ENCODE data around the gene MITF. TPM values are rescaled to one million over a fixed set of nuclear protein-coding genes. Genes with fewer than 3 reads are reported as not detected.

The MITF gene
- total RNA-seq, 1 donor from 2014 or later = not detected

- no peak for ATAC-seq (ENCODE audit: low read depth)
- H3K36me3 Mint-ChIP-seq (ENCODE audit: low read depth) = no peaks in the 10 kb centered on the region
- H3K9me3 Mint-ChIP-seq = no peaks in the 10 kb centered on the region
- no peak overlapping the region for H3K27ac Mint-ChIP-seq
- no peak for TF ChIP-seq CTCF (IDR thresholded peaks at IDR 0.05)
- CTCF ChIA-PET = no interaction called here
- DNase-seq = no peak
- intact Hi-C loops (cut with micrococcal nuclease) = no loop called here
- POLR2A ChIA-PET = no interaction called here
- H3K4me3 Mint-ChIP-seq = no peak overlapping the region
- peaks cover 34% of the 10 kb centered on the region for H3K27me3 Mint-ChIP-seq
- H3K4me1 Mint-ChIP-seq = peaks cover 15% of the 10 kb centered on the region
Observed at GRCh38 chr3:69741032-69741767, 1.9 kb downstream of the MITF start.

GRCh38 chr3:69742391-69742790, 3.1 kb downstream of the MITF start:
- POLR2A ChIA-PET = no interaction called here
- peaks cover 29% of the 10 kb centered on the region for H3K27me3 Mint-ChIP-seq

GRCh38 chr3:69743975-69744906, 5.0 kb downstream of the MITF start:
- peaks cover 15% of the 10 kb centered on the region for H3K27me3 Mint-ChIP-seq
- H3K4me3 Mint-ChIP-seq = no peak overlapping the region
- POLR2A ChIA-PET = no interaction called here
- DNase-seq (no peak), ATAC-seq (ENCODE audit: low read depth) (no peak)
- TF ChIP-seq CTCF (IDR thresholded peaks at IDR 0.05) = no peak
- intact Hi-C loops (cut with micrococcal nuclease) = no loop called here
- peaks cover 13% of the 10 kb centered on the region for H3K4me1 Mint-ChIP-seq
- no peak overlapping the region for H3K27ac Mint-ChIP-seq
- H3K36me3 Mint-ChIP-seq (ENCODE audit: low read depth) = no peaks in the 10 kb centered on the region
- no peaks in the 10 kb centered on the region for H3K9me3 Mint-ChIP-seq
- CTCF ChIA-PET = no interaction called here

More at GRCh38 chr3:69742391-69742790, 3.1 kb downstream of the MITF start:
- no peak for TF ChIP-seq CTCF (IDR thresholded peaks at IDR 0.05)
- DNase-seq = no peak
- CTCF ChIA-PET = no interaction called here
- intact Hi-C loops (cut with micrococcal nuclease) = no loop called here
- no peak overlapping the region for H3K4me3 Mint-ChIP-seq
- H3K27ac Mint-ChIP-seq = no peak overlapping the region
- H3K9me3 Mint-ChIP-seq = no peaks in the 10 kb centered on the region
- H3K4me1 Mint-ChIP-seq = peaks cover 15% of the 10 kb centered on the region
- no peaks in the 10 kb centered on the region for H3K36me3 Mint-ChIP-seq (ENCODE audit: low read depth)
- ATAC-seq (ENCODE audit: low read depth) = no peak

- intact Hi-C loops (cut with micrococcal nuclease) = no loop called here
- CTCF ChIA-PET = no interaction called here
- POLR2A ChIA-PET = no interaction called here
- ATAC-seq (ENCODE audit: low read depth) (no peak), DNase-seq (no peak)
- Mint-ChIP-seq H3K9me3 (no peaks in the 10 kb centered on the region), H3K4me1 (peaks cover 6% of the 10 kb centered on the region), H3K27me3 (peaks cover 13% of the 10 kb centered on the region), H3K4me3 (no peak overlapping the region), H3K27ac (no peak overlapping the region), H3K36me3 (ENCODE audit: low read depth) (no peaks in the 10 kb centered on the region)
- TF ChIP-seq CTCF (IDR thresholded peaks at IDR 0.05) = no peak
Observed at GRCh38 chr3:69745505-69745904, 6.2 kb downstream of the MITF start.

- TF ChIP-seq CTCF (IDR thresholded peaks at IDR 0.05) = no peak
- no peak overlapping the region for H3K27ac Mint-ChIP-seq
- peaks cover 3% of the 10 kb centered on the region for H3K4me1 Mint-ChIP-seq
- no peak for DNase-seq
- no peaks in the 10 kb centered on the region for H3K9me3 Mint-ChIP-seq
- no peaks in the 10 kb centered on the region for H3K36me3 Mint-ChIP-seq (ENCODE audit: low read depth)
- no peak overlapping the region for H3K4me3 Mint-ChIP-seq
- ChIA-PET CTCF (no interaction called here), POLR2A (no interaction called here)
- ATAC-seq (ENCODE audit: low read depth) = no peak
- peaks cover 7% of the 10 kb centered on the region for H3K27me3 Mint-ChIP-seq
- intact Hi-C loops (cut with micrococcal nuclease) = no loop called here
Observed at GRCh38 chr3:69746119-69746518, 6.9 kb downstream of the MITF start.
